ENCODE results near the gene TRIO. TPM values are rescaled to one million over a fixed set of nuclear protein-coding genes. Genes with fewer than 3 reads are reported as not detected.
A peak's percentile ranks its signal among the peaks of the same experiment; 100 is the strongest.

The TRIO gene
- total RNA-seq, 4 donors from 2014 or later: 67.4 to 103 (median 94.7) TPM

- WGBS, 2 donors: 94% methylated on average over 8 of the region's 8 CpGs
- Histone ChIP-seq H3K4me1 (no peaks in the 10 kb centered on the region), H3K27me3 (no peaks in the 10 kb centered on the region), H3K4me3 (replicated peaks in 1 of 3) (no peak overlapping the region), H3K36me3 (peaks cover 0 to 5% of the 10 kb centered on the region in 2 donors), H3K27ac (no peak overlapping the region), H3K9me3 (no peaks in the 10 kb centered on the region)
- no peak for DNase-seq
- intact Hi-C loops (cut with DNase I): no loop called here
- TF ChIP-seq, protein P1, sequence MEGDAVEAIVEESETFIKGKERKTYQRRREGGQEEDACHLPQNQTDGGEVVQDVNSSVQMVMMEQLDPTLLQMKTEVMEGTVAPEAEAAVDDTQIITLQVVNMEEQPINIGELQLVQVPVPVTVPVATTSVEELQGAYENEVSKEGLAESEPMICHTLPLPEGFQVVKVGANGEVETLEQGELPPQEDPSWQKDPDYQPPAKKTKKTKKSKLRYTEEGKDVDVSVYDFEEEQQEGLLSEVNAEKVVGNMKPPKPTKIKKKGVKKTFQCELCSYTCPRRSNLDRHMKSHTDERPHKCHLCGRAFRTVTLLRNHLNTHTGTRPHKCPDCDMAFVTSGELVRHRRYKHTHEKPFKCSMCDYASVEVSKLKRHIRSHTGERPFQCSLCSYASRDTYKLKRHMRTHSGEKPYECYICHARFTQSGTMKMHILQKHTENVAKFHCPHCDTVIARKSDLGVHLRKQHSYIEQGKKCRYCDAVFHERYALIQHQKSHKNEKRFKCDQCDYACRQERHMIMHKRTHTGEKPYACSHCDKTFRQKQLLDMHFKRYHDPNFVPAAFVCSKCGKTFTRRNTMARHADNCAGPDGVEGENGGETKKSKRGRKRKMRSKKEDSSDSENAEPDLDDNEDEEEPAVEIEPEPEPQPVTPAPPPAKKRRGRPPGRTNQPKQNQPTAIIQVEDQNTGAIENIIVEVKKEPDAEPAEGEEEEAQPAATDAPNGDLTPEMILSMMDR (IDR thresholded peaks at IDR 0.05): no peak
- no peak for TF ChIP-seq POLR2A (IDR thresholded peaks at IDR 0.05)
These were observed 205.9 kb downstream of the TRIO start for GRCh38 chr5:14349029-14349428.

GRCh38 chr5:14351086-14351661 lies 208.0 kb downstream of the TRIO start:
- H3K4me3 ChIP-seq (replicated peaks in 1 of 3): no peak overlapping the region
- intact Hi-C loops (cut with DNase I): loop anchor here (10.0 kb wide), 1 partner anchor 294 kb away; no protein-coding TSS in a partner anchor
- H3K4me1 ChIP-seq: no peaks in the 10 kb centered on the region
- no peak for DNase-seq
- WGBS, 2 donors: 84 to 87% methylated on average over 7 of the region's 7 CpGs
- no peaks in the 10 kb centered on the region for H3K9me3 ChIP-seq
- no peaks in the 10 kb centered on the region for H3K27me3 ChIP-seq
- TF ChIP-seq POLR2A (IDR thresholded peaks at IDR 0.05): no peak
- TF ChIP-seq, protein P1 (IDR thresholded peaks at IDR 0.05): no peak
- H3K27ac ChIP-seq: no peak overlapping the region
- H3K36me3 ChIP-seq: peaks cover 0 to 4% of the 10 kb centered on the region in 2 donors

GRCh38 chr5:14351845-14352712 lies 208.9 kb downstream of the TRIO start:
- H3K4me3 ChIP-seq (replicated peaks in 1 of 3): no peak overlapping the region
- no peak overlapping the region for H3K27ac ChIP-seq
- intact Hi-C loops (cut with DNase I): loop anchor here (10.0 kb wide), 1 partner anchor 293 kb away; no protein-coding TSS in a partner anchor
- WGBS, 2 donors: 67 to 69% methylated on average over 7 of the region's 7 CpGs
- no peaks in the 10 kb centered on the region for H3K9me3 ChIP-seq
- H3K4me1 ChIP-seq: no peaks in the 10 kb centered on the region
- peak; percentile 54 to 66 for DNase-seq
- H3K27me3 ChIP-seq: no peaks in the 10 kb centered on the region
- TF ChIP-seq, protein P1 (IDR thresholded peaks at IDR 0.05): peak; percentile 72 to 95 (median 82)
- no peak for TF ChIP-seq POLR2A (IDR thresholded peaks at IDR 0.05)
- H3K36me3 ChIP-seq: no peaks in the 10 kb centered on the region

DNA sequence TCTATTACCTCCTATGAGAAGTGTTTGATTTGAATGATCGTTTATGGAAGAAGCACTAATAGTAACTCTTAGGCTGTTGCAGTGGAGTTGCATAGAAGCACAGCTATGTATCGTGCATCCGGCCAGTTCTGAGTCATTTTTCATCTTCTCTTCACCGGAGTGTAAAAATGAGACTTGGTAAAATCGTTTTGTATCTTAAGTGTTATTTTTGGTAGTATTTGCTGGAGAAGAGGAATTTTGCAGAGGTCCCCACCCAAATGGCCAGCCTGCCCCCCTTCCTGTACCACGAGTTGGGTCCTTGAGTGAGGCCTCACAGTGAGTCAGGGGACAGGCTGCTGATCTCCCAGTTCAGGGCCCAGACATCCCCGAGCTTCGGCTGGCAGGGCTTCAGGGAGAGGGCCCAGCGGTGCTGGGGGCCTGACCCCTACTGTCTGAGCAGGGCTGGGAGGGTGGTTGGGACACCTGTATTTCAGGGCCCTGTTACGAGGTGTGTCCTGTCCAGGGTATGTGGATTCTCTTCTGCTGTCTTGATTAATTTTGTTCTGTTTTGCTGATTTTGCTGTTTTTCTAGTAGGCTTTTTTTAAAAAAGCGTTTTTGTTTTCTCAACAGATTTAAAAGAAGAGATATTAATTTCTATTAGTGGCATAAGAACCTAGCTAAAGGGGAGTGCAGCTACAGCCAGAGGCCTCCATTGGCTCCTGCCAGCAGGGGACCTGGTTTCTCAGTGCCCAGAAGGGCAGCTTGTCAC lies 210.8 kb downstream of the TRIO start:
- WGBS, 2 donors: 88 to 93% methylated on average over 11 of the region's 11 CpGs

More for the DNA sequence above, 210.8 kb downstream of the TRIO start:
- no peak for DNase-seq
- Histone ChIP-seq H3K9me3 (no peaks in the 10 kb centered on the region), H3K36me3 (no peaks in the 10 kb centered on the region), H3K4me3 (replicated peaks in 1 of 3) (no peak overlapping the region), H3K27me3 (no peaks in the 10 kb centered on the region), H3K27ac (no peak overlapping the region), H3K4me1 (no peaks in the 10 kb centered on the region)
- intact Hi-C loops (cut with DNase I): loop anchor here (10.0 kb wide), 1 partner anchor 291 kb away; no protein-coding TSS in a partner anchor
- TF ChIP-seq, protein P1 (IDR thresholded peaks at IDR 0.05): no peak
- TF ChIP-seq POLR2A (IDR thresholded peaks at IDR 0.05): no peak
